ENCODE results near the gene ZNF490.

Gene ZNF490

GRCh38 chr19:12543855-12544254 lies 66.8 kb downstream of the ZNF490 start:
- no peak for DNase-seq (ENCODE audit: low read depth in 2 of 2)
